Embryonic facial prominence (tissue), 1 donor: ENCODE measurements around the gene ETFDH.
"Not testable (repeated sequence)": the region's sequence is repeated elsewhere in the genome, so short reads cannot be mapped to it uniquely, and the experiment has no call there.

Source experiments
- DNase-seq: peaks from one replicate; pipeline ENCODE4 v3.0.0-alpha.2; 2016; ENCODE audit errors: extremely low spot score

The ETFDH gene

GRCh38 chr4:158678767-158679166 is 6.7 kb downstream of the ETFDH start:
- DNase-seq, result no peak

- no peak for DNase-seq
These were observed 9.5 kb downstream of the ETFDH start for GRCh38 chr4:158681629-158682028.

GRCh38 chr4:158682066-158682465 is 10.0 kb downstream of the ETFDH start:
- no peak for DNase-seq

GRCh38 chr4:158688813-158689212 is 16.7 kb downstream of the ETFDH start:
- no peak for DNase-seq

- DNase-seq, result no peak
These were observed 32.2 kb downstream of the ETFDH start for GRCh38 chr4:158704274-158704673.

- no peak for DNase-seq
These were observed 38.7 kb downstream of the ETFDH start for GRCh38 chr4:158710814-158711213.

GRCh38 chr4:158712622-158713021 is 40.5 kb downstream of the ETFDH start:
- not testable (repeated sequence) for DNase-seq

- no peak for DNase-seq
These were observed 42.8 kb downstream of the ETFDH start for GRCh38 chr4:158714937-158715336.

- no peak for DNase-seq
These were observed 43.7 kb downstream of the ETFDH start for GRCh38 chr4:158715802-158716201.

GRCh38 chr4:158721680-158722079 is 49.6 kb downstream of the ETFDH start:
- DNase-seq, result no peak

- DNase-seq, result peak; percentile 33
These were observed 50.3 kb downstream of the ETFDH start for GRCh38 chr4:158722291-158722916.

- no peak for DNase-seq
These were observed 51.1 kb downstream of the ETFDH start, which contains the start of gene PPID for GRCh38 chr4:158722917-158723793. Gene PPID (minus strand): TSS chr4:158723396. CDS start chr4:158723288, 108 bp downstream.

GRCh38 chr4:158724637-158725036 is 52.5 kb downstream of the ETFDH start:
- DNase-seq, result no peak

- DNase-seq, result no peak
These were observed 54.5 kb downstream of the ETFDH start for GRCh38 chr4:158726633-158727032.

GRCh38 chr4:158728236-158728635 is 56.1 kb downstream of the ETFDH start:
- no peak for DNase-seq

GRCh38 chr4:158729716-158730559 is 57.8 kb downstream of the ETFDH start:
- DNase-seq, result peak; percentile 18

GRCh38 chr4:158738866-158739265 is 66.8 kb downstream of the ETFDH start:
- DNase-seq, result no peak

GRCh38 chr4:158739600-158739999 is 67.5 kb downstream of the ETFDH start:
- no peak for DNase-seq

- DNase-seq, result no peak
These were observed 69.4 kb downstream of the ETFDH start for GRCh38 chr4:158741326-158742021.

GRCh38 chr4:158746537-158746936 is 74.4 kb downstream of the ETFDH start:
- DNase-seq, result not testable (repeated sequence)

- DNase-seq, result no peak
These were observed 78.3 kb downstream of the ETFDH start for GRCh38 chr4:158750379-158750778.
